Measurements from ENCODE around the gene LRP4.
A peak's percentile ranks its signal among the peaks of the same experiment; 100 is the strongest.
"Not testable (repeated sequence)": the region's sequence is repeated elsewhere in the genome, so short reads cannot be mapped to it uniquely, and the experiment has no call there.

LRP4 gene

GRCh38 chr11:46942172-46942571 is 23.8 kb upstream of the LRP4 start:
- DNase-seq (ENCODE audit: low spot score) = no peak
- TF ChIP-seq, protein P1, sequence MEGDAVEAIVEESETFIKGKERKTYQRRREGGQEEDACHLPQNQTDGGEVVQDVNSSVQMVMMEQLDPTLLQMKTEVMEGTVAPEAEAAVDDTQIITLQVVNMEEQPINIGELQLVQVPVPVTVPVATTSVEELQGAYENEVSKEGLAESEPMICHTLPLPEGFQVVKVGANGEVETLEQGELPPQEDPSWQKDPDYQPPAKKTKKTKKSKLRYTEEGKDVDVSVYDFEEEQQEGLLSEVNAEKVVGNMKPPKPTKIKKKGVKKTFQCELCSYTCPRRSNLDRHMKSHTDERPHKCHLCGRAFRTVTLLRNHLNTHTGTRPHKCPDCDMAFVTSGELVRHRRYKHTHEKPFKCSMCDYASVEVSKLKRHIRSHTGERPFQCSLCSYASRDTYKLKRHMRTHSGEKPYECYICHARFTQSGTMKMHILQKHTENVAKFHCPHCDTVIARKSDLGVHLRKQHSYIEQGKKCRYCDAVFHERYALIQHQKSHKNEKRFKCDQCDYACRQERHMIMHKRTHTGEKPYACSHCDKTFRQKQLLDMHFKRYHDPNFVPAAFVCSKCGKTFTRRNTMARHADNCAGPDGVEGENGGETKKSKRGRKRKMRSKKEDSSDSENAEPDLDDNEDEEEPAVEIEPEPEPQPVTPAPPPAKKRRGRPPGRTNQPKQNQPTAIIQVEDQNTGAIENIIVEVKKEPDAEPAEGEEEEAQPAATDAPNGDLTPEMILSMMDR (IDR thresholded peaks at IDR 0.05; ENCODE audit: extremely low read depth, missing control alignments) = no peak

DNA sequence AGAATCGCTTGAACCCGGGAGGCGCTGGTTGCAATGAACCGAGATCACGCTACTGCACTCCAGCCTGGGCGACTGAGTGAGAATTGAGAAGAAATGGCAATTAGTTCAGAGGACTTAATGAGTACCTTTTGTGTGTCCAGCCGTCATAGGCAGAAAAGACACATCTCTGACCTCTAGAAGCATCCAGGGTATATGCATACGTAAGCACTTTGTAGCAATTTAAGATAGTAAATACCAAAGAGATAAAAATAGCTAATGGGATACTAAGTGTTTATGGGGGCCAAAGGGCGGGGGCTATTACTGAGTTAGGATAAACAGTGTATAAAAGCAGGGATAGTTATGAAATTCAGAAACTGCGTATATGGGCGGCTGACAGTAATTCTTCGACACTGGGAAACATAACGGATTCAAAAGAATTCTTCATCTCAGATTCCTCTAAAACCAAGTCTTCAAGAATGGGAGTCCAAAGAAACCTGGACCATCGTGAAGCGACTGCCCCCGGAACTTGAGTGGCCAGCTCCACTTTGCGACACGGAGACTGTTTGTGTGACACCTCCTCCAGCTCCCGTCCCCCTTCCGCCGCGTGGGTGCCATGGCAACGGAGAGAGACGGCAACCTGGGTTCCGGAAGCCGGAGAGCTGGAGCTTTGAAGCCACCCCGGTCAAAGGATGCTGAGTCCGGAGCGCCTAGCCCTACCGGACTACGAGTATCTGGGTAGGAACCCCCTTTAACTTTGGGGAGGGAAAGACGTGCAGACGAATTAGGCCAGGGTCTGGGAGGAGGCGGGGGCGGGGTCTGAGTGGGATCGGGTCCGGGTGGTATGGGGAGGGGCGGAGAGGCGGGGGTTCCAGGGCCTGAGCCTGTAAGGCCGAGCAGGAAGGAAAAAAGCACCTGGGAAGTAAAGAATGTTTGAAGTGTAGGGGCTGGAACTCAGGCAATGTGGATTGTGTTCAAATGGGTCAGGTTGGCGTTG is 18.1 kb upstream of the LRP4 start, which contains the start of gene CSTPP1:
Gene CSTPP1, plus strand, starts transcription at position 624 of the 973 bp plus-strand sequence. Its CDS starts 45 bp downstream, at position 669.
- peak; percentile 95 for DNase-seq (ENCODE audit: low spot score)
- TF ChIP-seq, protein P1 (IDR thresholded peaks at IDR 0.05; ENCODE audit: extremely low read depth, missing control alignments) = no peak

DNA sequence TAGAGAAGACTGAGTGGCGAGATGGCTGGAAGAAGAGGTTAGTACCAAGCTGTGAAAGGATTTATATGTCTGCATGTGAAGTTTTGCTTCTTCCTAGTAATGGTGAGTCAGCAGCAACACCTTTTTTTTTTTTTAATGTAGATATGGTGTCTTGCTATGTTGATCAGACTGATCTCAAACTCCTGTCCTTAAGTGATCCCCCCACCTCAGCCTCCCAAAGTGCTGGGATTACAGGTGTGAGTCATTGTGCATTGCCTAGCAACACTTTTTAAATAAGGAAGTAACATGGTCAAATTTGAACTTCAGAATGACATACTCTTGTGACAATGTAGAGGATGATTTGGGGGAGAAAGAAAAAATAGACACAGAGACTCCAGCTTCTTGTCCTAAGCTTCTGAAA is 11.7 kb upstream of the LRP4 start:
- DNase-seq (ENCODE audit: low spot score) = no peak
- TF ChIP-seq, protein P1 (IDR thresholded peaks at IDR 0.05; ENCODE audit: extremely low read depth, missing control alignments) = no peak

DNA sequence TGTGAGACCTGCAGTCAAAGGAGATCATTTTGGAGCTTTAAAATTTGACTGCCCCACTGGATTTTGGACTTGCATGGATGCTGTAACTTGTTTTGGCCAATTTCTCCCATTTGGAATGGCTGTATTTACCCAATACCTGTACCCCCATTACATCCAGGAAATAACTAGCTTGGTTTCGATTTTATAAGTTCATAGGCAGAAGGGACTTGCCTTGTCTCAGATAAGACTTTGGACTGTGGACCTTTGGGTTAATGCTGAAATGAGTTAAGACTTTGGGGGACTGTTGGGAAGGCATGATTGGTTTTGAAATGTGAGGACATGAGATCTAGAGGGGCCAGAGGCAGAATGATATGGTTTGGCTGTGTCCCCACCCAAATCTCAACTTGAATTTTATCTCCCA is 10.4 kb upstream of the LRP4 start:
- DNase-seq (ENCODE audit: low spot score) = not testable (repeated sequence)

DNA sequence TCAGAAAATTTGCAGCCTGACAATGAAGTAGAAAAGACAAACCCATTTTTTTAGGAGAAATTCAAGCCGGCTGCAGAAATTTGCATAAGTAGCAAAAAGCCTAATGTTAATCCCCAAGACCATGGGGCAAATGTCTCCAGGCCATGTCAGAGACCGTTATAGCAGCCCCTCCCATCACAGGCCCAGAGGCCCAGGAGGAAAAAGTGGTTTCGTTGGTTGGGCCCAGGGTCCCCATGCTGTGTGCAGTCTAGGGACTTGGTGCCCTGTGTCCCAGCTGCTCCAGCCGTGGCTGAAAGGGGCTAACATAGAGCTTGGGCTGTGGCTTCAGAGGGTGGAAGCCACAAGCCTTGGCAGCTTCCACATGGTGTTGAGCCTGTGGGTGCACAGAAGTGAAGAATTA is 9.6 kb upstream of the LRP4 start:
- DNase-seq (ENCODE audit: low spot score) = not testable (repeated sequence)

DNA sequence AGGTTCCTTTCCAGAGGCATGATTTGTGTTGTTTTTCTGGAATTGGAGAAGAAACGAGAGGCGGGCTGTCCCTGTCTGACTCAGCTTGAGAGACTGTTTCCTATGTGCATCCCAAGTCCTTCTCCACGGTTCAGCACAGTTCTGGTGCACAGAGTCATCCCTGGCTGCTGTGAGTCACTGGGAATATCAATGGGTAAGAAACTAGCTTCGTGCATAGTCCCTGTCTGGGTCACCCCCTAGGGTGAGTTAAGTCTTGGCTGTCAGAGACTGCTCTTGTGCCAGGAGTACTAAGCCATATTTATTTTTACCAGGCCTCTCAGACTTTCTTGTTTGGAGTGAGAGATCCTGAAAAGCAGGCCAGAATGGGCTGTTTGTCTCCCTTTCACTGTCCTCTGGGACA is 2.4 kb upstream of the LRP4 start:
- TF ChIP-seq, protein P1 (IDR thresholded peaks at IDR 0.05; ENCODE audit: extremely low read depth, missing control alignments) = no peak
- DNase-seq (ENCODE audit: low spot score) = no peak

DNA sequence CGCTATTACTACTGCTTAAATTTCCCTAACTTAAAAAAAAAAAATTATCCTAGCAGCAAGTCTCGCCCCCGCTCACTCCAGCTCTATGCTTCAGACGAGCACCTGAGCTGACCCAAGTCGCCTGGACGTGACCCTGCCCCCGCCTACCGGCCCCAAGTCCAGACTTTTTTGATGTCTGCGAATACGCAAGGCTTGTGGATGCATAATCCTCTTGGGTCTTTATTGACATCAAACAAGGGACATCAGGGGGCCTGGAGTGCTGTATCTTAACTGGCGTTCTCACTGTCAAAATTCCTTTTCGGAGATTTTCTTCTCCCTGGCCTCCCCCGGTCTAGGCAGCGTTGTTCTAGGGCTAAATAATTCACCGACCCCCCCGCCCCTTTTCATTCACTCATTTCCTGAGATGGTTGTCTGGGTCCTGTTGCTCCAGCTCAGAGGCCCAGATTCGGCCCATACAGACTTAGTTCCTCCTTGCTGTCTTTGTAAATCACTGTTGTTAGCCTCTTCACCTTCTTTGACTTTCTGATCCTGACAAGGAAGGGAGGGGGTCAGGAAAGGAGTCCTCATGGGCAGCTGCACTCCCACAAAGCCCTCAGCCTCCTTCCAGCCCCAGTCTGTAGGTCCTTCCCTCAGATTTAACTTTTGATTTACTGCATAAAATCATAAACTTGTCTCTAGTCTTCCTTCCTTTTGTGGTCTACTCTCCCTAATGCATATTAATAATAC is 601 bp upstream of the LRP4 start:
- TF ChIP-seq, protein P1 (IDR thresholded peaks at IDR 0.05; ENCODE audit: extremely low read depth, missing control alignments) = no peak
- no peak for DNase-seq (ENCODE audit: low spot score)

GRCh38 chr11:46917762-46918082 is 628 bp downstream of the LRP4 start:
- DNase-seq (ENCODE audit: low spot score) = no peak
- TF ChIP-seq, protein P1 (IDR thresholded peaks at IDR 0.05; ENCODE audit: extremely low read depth, missing control alignments) = no peak

Data from GM20000 (cell line).